Measurements from ENCODE around the gene ARHGEF1.

ARHGEF1 gene

DNA sequence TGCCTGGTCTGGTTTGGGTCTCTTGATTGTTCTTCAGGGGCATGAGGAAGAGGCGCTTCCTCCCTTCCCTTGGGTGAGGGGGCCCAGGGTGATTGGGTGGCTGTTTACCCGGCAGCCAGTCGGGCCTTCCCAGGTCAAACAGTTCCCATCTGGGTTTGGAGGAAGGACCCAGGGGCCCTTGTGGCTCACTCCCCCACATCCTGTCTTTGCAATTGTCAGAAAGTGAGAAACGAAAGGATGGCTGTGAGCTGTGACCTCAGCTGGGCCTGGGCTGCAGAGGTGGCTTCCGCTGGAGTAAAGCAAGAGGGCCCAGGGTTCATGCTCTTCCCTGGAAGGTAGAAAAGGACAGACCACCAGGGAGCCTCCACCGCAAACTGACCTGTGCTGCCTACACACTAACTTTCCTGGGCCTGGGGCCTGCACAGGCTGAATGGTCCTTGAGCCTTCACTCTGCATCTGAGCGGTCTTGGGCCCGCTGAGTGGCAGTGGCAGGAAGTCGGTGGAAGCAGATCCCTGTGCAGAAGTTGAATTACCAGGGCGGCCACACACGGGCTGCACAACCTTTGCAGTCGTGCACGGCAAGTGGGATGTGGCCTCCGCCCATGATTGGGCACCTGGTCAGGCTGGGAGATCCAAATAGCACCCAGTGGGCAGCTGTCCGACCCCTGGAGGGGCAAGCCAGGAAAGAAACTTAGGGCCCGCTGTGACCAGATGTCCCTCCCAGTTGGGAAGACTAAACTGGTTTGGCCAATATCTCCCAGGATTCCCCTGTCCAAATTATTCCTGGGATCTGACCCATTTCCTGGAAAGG is 11.2 kb upstream of the ARHGEF1 start:
- TF ChIP-seq, protein P1, sequence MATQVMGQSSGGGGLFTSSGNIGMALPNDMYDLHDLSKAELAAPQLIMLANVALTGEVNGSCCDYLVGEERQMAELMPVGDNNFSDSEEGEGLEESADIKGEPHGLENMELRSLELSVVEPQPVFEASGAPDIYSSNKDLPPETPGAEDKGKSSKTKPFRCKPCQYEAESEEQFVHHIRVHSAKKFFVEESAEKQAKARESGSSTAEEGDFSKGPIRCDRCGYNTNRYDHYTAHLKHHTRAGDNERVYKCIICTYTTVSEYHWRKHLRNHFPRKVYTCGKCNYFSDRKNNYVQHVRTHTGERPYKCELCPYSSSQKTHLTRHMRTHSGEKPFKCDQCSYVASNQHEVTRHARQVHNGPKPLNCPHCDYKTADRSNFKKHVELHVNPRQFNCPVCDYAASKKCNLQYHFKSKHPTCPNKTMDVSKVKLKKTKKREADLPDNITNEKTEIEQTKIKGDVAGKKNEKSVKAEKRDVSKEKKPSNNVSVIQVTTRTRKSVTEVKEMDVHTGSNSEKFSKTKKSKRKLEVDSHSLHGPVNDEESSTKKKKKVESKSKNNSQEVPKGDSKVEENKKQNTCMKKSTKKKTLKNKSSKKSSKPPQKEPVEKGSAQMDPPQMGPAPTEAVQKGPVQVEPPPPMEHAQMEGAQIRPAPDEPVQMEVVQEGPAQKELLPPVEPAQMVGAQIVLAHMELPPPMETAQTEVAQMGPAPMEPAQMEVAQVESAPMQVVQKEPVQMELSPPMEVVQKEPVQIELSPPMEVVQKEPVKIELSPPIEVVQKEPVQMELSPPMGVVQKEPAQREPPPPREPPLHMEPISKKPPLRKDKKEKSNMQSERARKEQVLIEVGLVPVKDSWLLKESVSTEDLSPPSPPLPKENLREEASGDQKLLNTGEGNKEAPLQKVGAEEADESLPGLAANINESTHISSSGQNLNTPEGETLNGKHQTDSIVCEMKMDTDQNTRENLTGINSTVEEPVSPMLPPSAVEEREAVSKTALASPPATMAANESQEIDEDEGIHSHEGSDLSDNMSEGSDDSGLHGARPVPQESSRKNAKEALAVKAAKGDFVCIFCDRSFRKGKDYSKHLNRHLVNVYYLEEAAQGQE (IDR thresholded peaks at IDR 0.05; ENCODE audit: insufficient read depth in 1 of 2, low read depth in 2 of 2, low read length in 2 of 2) = no peak
- TF ChIP-seq SIN3A (IDR thresholded peaks at IDR 0.05; ENCODE audit: borderline replicate concordance, insufficient read depth, low read length) (peak; percentile 27; the same call in 1 of the 2 replicates), TAF1 (IDR thresholded peaks at IDR 0.05; ENCODE audit: borderline replicate concordance, insufficient read depth, low read length) (peak; percentile 28; the same call in 1 of the 2 replicates), FOXP2 (optimal IDR thresholded peaks at IDR 0.05; ENCODE audit: borderline replicate concordance, extremely low read depth, extremely low read length, insufficient read depth) (no peak), POLR2AphosphoS5 (IDR thresholded peaks at IDR 0.05; ENCODE audit: low read depth, low read length) (peak; percentile 92)

DNA sequence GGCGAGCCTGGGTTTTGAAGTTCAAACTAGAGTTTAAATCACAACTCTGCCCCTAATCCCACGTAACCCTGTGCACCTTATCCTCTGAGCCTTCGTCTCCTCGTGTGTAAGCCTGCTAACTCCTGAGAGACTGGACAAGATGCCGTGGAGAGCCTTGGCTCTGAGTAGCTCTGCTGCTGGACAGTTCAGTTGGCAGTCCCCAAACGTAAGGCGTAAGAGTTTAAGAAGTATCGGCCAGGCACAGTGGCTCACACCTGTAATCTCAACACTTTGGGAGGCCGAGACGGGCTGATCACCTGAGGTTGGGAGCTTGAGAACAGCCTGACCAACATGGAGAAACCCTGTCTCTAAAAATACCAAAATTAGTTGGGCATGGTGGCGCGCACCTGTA is 10.6 kb upstream of the ARHGEF1 start:
- TF ChIP-seq POLR2AphosphoS5 (IDR thresholded peaks at IDR 0.05; ENCODE audit: low read depth, low read length) (peak; percentile 68), SIN3A (IDR thresholded peaks at IDR 0.05; ENCODE audit: borderline replicate concordance, insufficient read depth, low read length) (no peak), TAF1 (IDR thresholded peaks at IDR 0.05; ENCODE audit: borderline replicate concordance, insufficient read depth, low read length) (no peak), FOXP2 (optimal IDR thresholded peaks at IDR 0.05; ENCODE audit: borderline replicate concordance, extremely low read depth, extremely low read length, insufficient read depth) (no peak)
- TF ChIP-seq, protein P1 (IDR thresholded peaks at IDR 0.05; ENCODE audit: insufficient read depth in 1 of 2, low read depth in 2 of 2, low read length in 2 of 2) = no peak

- TF ChIP-seq FOXP2 (optimal IDR thresholded peaks at IDR 0.05; ENCODE audit: borderline replicate concordance, extremely low read depth, extremely low read length, insufficient read depth) (no peak), TAF1 (IDR thresholded peaks at IDR 0.05; ENCODE audit: borderline replicate concordance, insufficient read depth, low read length) (no peak), POLR2AphosphoS5 (IDR thresholded peaks at IDR 0.05; ENCODE audit: low read depth, low read length) (no peak; the same call in 1 of the 2 replicates), SIN3A (IDR thresholded peaks at IDR 0.05; ENCODE audit: borderline replicate concordance, insufficient read depth, low read length) (no peak)
- TF ChIP-seq, protein P1 (IDR thresholded peaks at IDR 0.05; ENCODE audit: insufficient read depth in 1 of 2, low read depth in 2 of 2, low read length in 2 of 2) = no peak
Measured at GRCh38 chr19:41872775-41873647, 10.0 kb upstream of the ARHGEF1 start.

DNA sequence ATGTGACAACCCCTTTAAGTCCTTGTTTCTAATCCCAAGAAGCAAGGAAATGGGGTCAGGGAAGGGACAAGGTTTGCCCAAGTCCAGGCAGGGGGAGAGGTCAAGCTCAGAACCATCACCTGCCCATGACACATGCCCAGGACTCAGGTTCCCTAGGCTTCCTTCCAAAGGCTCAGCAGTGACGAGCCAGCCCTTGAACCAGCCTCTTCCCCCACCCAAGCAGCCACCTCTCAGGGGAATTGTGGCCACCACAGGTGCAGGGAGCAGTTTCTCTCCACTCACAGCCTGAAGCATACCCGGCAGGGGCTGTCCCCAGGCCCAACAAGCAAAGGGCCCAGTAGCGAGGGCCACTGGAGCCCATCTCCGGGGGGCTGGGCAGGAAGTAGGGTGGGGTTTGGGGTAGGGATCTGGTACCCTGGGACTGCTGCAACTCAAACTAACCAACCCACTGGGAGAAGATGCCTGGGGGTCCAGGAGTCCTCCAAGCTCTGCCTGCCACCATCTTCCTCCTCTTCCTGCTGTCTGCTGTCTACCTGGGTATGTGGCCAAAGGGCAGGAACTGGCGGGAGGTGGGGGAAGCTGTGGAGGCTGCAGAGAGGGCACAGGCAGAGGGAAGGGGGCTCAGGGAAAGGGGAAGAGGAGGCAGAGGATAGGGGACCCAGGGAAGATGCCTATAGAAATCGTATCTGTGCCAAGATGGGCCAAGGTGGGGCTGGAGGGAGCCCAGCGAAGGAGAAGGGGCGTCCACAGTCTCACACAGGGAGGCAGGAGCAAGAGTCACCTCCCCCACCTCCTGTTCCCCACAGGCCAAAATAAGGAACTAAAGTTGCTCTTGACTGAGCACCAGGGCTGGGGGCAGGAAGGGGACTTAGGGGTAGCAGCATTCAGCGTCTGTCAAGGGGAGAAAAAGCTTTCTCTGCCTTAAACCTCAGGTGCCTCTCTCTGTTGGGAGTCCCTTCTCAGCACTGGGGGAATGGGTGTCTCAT is 5.8 kb upstream of the ARHGEF1 start, which contains the start of gene CD79A:
Gene CD79A (plus strand): TSS at position 433 of the 986 bp plus-strand sequence. CDS start 26 bp downstream, at position 459.
- TF ChIP-seq SIN3A (IDR thresholded peaks at IDR 0.05; ENCODE audit: borderline replicate concordance, insufficient read depth, low read length) (no peak), TAF1 (IDR thresholded peaks at IDR 0.05; ENCODE audit: borderline replicate concordance, insufficient read depth, low read length) (no peak), POLR2AphosphoS5 (IDR thresholded peaks at IDR 0.05; ENCODE audit: low read depth, low read length) (no peak), FOXP2 (optimal IDR thresholded peaks at IDR 0.05; ENCODE audit: borderline replicate concordance, extremely low read depth, extremely low read length, insufficient read depth) (no peak)
- TF ChIP-seq, protein P1 (IDR thresholded peaks at IDR 0.05; ENCODE audit: insufficient read depth in 1 of 2, low read depth in 2 of 2, low read length in 2 of 2) = no peak

Data from PFSK-1 (cell line).